Suprapubic skin (tissue), 4 donors: ENCODE results near the gene PDGFB. TPM values are rescaled to one million over a fixed set of nuclear protein-coding genes. Genes with fewer than 3 reads are reported as not detected.

Source experiments
- DNase-seq, 2 donors: peaks; one replicate each; pipeline ENCODE4 v3.0.0-alpha.2; 2019; ENCODE audit warnings: low spot score in 2 of 2
- H3K27ac ChIP-seq: fragments of 200-600 bp; sonication (generic); one replicate; pipeline ENCODE4 v1.5.1; 2019
- H3K27me3 ChIP-seq: fragments of 200-600 bp; sonication (generic); one replicate; pipeline ENCODE4 v1.5.1; 2019
- H3K36me3 ChIP-seq: fragments of 200-600 bp; sonication (generic); one replicate; pipeline ENCODE4 v1.5.1; 2019
- H3K4me1 ChIP-seq: fragments of 200-600 bp; sonication (generic); one replicate; pipeline ENCODE4 v1.5.1; 2019
- H3K4me3 ChIP-seq: fragments of 200-600 bp; sonication (generic); one replicate; pipeline ENCODE4 v1.5.1; 2019; ENCODE audit warnings: mild to moderate bottlenecking
- H3K9me3 ChIP-seq: fragments of 200-600 bp; sonication (generic); one replicate; pipeline ENCODE4 v1.5.1; 2019
- EP300 ChIP-seq: sonication (generic); formaldehyde crosslinking; IDR thresholded peaks from one replicate; pipeline ENCODE4 v1.6.1; 2017; ENCODE audit warnings: antibody characterized with exemption
- POLR2A ChIP-seq, 2 donors: fragments of 450-650 bp; IDR thresholded peaks; one replicate each; pipeline ENCODE4 v1.6.1; 2017; ENCODE audit warnings: antibody characterized with exemption in 2 of 2, mild to moderate bottlenecking in 2 of 2, moderate library complexity in 2 of 2
- POLR2AphosphoS5 ChIP-seq, 3 donors: sonication (generic); formaldehyde crosslinking; IDR thresholded peaks; one replicate each; pipeline ENCODE4 v1.6.1; 2017; ENCODE audit warnings: antibody characterized with exemption in 3 of 3
- WGBS: methylation state at CpG from one replicate; pipeline ENCODE4 v1.1.5; 2018; 5-methylcytosine and 5-hydroxymethylcytosine counted together
- total RNA-seq, 4 donors: library from RNA; depleted of rRNA; stranded (reverse); fragments of >200 nt; gene quantifications; one replicate each; pipeline ENCODE4 v1.1.0, GENCODE V29; 2016
- TF ChIP-seq, protein P1 (sequence below), 2 donors: fragments of 200-600 bp in 1 of 2; fragments of 450-650 bp in 1 of 2; sonication (generic) in 1 of 2; IDR thresholded peaks; one replicate each; pipeline ENCODE4 v1.5.1; 2016 to 2019; ENCODE audit warnings: antibody characterized with exemption in 2 of 2, mild to moderate bottlenecking in 1 of 2, moderate library complexity in 1 of 2

Gene PDGFB
- total RNA-seq, 4 donors from 2014 or later, result 10.5 to 20.6 (median 12.0) TPM

DNA sequence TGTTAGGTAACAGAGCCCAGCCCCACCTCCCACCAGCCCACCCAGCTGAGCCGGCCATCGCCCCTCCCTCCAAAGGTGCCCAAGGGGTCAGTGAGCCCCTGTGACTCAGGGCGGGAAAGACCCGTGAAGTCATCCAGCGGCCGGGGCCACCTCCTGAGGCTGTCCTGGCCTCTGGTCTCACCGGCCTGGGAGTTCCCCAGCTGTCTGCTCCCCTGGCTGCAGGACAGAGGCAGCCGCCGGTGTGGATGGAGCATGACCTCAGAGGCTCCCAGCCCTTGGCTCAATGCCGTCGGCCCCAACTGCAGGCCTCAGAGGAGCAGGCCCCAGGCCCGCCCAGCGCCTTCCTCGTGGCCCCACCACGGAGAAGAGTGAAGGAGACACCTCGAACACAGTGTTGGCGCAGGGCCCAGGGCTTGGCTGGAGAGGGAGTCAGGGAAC lies 46.0 kb upstream of the PDGFB start:
- Histone ChIP-seq H3K36me3 (no peaks in the 10 kb centered on the region), H3K9me3 (no peaks in the 10 kb centered on the region), H3K27ac (peak overlapping the region; percentile 84), H3K4me3 (no peak overlapping the region), H3K27me3 (no peaks in the 10 kb centered on the region), H3K4me1 (peaks cover 64% of the 10 kb centered on the region)
- no peak for DNase-seq
- WGBS, result 60% methylated on average over 2 of the region's 17 CpGs
- TF ChIP-seq POLR2A (IDR thresholded peaks at IDR 0.05) (no peak), POLR2AphosphoS5 (IDR thresholded peaks at IDR 0.05) (no peak), EP300 (no peak)
- TF ChIP-seq, protein P1, sequence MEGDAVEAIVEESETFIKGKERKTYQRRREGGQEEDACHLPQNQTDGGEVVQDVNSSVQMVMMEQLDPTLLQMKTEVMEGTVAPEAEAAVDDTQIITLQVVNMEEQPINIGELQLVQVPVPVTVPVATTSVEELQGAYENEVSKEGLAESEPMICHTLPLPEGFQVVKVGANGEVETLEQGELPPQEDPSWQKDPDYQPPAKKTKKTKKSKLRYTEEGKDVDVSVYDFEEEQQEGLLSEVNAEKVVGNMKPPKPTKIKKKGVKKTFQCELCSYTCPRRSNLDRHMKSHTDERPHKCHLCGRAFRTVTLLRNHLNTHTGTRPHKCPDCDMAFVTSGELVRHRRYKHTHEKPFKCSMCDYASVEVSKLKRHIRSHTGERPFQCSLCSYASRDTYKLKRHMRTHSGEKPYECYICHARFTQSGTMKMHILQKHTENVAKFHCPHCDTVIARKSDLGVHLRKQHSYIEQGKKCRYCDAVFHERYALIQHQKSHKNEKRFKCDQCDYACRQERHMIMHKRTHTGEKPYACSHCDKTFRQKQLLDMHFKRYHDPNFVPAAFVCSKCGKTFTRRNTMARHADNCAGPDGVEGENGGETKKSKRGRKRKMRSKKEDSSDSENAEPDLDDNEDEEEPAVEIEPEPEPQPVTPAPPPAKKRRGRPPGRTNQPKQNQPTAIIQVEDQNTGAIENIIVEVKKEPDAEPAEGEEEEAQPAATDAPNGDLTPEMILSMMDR (IDR thresholded peaks at IDR 0.05), result no peak

DNA sequence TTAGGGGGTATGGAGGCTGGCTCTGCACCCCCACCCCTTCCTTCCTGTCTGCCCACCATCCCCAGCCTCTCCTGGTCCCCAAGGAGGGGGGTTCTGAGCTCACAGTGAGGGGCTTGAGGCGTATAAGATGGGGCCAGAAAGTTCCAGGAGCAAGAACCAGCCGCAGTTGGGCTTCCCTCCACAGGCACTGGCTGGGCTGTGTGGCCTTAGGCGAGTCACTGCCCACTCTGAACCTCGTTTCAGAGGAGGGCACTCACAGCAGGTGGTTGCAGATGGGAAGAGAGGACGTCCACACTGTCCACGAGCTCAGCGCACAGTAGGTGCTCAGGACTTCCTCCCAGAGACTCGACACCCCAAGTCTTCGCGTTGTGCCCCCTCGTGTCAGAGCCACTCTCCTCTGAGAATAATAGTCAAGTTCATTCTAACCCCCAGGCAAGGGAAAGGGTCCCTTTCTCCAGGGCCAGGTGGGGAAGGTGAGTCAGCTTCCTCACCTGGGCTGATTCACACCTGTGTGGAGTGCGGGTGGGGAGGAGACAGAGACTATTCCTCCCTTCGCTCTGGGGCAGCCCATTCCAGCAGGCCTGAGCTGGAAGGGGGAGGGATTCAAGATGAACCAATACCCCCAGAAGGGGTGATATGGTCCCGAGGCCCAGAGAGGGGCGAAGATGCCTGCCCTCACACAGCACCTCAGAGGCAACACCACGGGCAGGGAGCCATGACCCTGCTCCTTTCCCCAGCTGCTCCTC lies 45.4 kb upstream of the PDGFB start:
- 65% methylated on average over 9 of the region's 16 CpGs for WGBS
- no peaks in the 10 kb centered on the region for H3K27me3 ChIP-seq
- H3K4me1 ChIP-seq, result peaks cover 64% of the 10 kb centered on the region
- no peaks in the 10 kb centered on the region for H3K36me3 ChIP-seq
- TF ChIP-seq POLR2AphosphoS5 (IDR thresholded peaks at IDR 0.05), result no peak
- no peak for TF ChIP-seq EP300
- TF ChIP-seq POLR2A (IDR thresholded peaks at IDR 0.05), result no peak
- TF ChIP-seq, protein P1 (IDR thresholded peaks at IDR 0.05), result no peak
- DNase-seq, result no peak
- H3K9me3 ChIP-seq, result no peaks in the 10 kb centered on the region
- no peak overlapping the region for H3K27ac ChIP-seq
- H3K4me3 ChIP-seq, result no peak overlapping the region

GRCh38 chr22:39289533-39289932 lies 44.8 kb upstream of the PDGFB start:
- no peak overlapping the region for H3K27ac ChIP-seq
- WGBS, result 76% methylated on average over 10 of the region's 14 CpGs
- H3K4me1 ChIP-seq, result peaks cover 67% of the 10 kb centered on the region
- H3K27me3 ChIP-seq, result no peaks in the 10 kb centered on the region
- no peak for DNase-seq
- no peak overlapping the region for H3K4me3 ChIP-seq
- H3K36me3 ChIP-seq, result no peaks in the 10 kb centered on the region
- no peaks in the 10 kb centered on the region for H3K9me3 ChIP-seq
- TF ChIP-seq, protein P1 (IDR thresholded peaks at IDR 0.05), result no peak
- TF ChIP-seq POLR2AphosphoS5 (IDR thresholded peaks at IDR 0.05) (no peak), POLR2A (IDR thresholded peaks at IDR 0.05) (no peak), EP300 (no peak)

GRCh38 chr22:39288135-39288898 lies 43.5 kb upstream of the PDGFB start:
- TF ChIP-seq POLR2A (IDR thresholded peaks at IDR 0.05), result no peak
- TF ChIP-seq, protein P1 (IDR thresholded peaks at IDR 0.05), result no peak
- TF ChIP-seq POLR2AphosphoS5 (IDR thresholded peaks at IDR 0.05), result no peak
- no peak for TF ChIP-seq EP300
- H3K4me3 ChIP-seq, result no peak overlapping the region
- H3K27me3 ChIP-seq, result no peaks in the 10 kb centered on the region
- H3K36me3 ChIP-seq, result no peaks in the 10 kb centered on the region
- no peak overlapping the region for H3K27ac ChIP-seq
- H3K9me3 ChIP-seq, result no peaks in the 10 kb centered on the region
- H3K4me1 ChIP-seq, result peaks cover 68% of the 10 kb centered on the region
- no peak for DNase-seq
- 94% methylated on average over 8 of the region's 13 CpGs for WGBS

DNA sequence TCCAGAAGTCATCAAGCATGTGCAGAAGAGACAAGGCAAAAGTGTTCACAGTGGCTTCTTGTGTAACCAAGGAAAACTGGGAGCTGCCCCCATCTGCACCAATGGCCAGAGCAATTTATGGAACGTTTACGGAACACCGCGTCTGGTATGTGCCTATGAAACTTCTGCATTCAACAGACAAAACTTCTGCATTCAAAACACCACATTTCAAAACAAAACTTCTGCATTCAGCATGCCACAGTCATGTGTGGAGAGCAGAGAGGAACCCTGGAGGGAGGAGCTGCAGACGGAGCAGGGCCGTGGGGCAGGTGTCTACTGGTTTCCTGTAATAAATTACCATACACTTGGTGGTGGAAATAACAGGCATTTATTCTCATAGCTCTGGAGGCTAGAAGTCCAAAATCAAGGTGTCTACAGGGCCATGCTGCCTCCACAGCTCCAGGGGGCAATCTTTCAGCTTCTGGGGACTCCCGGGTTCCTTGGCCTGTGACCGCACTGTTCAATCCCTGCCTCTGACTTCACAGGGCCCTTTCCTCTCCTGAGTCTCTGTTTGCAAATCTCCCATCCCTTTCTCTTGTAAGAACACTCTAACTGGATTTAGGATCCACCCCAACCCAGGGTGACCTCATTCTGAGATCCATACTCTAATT lies 42.4 kb upstream of the PDGFB start:
- H3K9me3 ChIP-seq, result no peaks in the 10 kb centered on the region
- no peak overlapping the region for H3K27ac ChIP-seq
- no peaks in the 10 kb centered on the region for H3K36me3 ChIP-seq
- H3K4me3 ChIP-seq, result no peak overlapping the region
- no peaks in the 10 kb centered on the region for H3K27me3 ChIP-seq
- 52% methylated on average over 8 of the region's 8 CpGs for WGBS
- no peak for TF ChIP-seq POLR2A (IDR thresholded peaks at IDR 0.05)
- TF ChIP-seq EP300, result no peak
- no peak for TF ChIP-seq POLR2AphosphoS5 (IDR thresholded peaks at IDR 0.05)
- TF ChIP-seq, protein P1 (IDR thresholded peaks at IDR 0.05), result no peak
- no peak for DNase-seq
- H3K4me1 ChIP-seq, result peaks cover 68% of the 10 kb centered on the region
